NCI-H2171 treated with DMSO at 0.1 percent for 48 hours (cell line): ENCODE measurements around the gene ZCCHC7.
"Not testable (repeated sequence)": the region's sequence is repeated elsewhere in the genome, so short reads cannot be mapped to it uniquely, and the experiment has no call there.

ENCODE experiments used
- DNase-seq: peaks from one replicate; lab custom pipeline; 2025; lab: John Stamatoyannopoulos, UW

The ZCCHC7 gene

DNA sequence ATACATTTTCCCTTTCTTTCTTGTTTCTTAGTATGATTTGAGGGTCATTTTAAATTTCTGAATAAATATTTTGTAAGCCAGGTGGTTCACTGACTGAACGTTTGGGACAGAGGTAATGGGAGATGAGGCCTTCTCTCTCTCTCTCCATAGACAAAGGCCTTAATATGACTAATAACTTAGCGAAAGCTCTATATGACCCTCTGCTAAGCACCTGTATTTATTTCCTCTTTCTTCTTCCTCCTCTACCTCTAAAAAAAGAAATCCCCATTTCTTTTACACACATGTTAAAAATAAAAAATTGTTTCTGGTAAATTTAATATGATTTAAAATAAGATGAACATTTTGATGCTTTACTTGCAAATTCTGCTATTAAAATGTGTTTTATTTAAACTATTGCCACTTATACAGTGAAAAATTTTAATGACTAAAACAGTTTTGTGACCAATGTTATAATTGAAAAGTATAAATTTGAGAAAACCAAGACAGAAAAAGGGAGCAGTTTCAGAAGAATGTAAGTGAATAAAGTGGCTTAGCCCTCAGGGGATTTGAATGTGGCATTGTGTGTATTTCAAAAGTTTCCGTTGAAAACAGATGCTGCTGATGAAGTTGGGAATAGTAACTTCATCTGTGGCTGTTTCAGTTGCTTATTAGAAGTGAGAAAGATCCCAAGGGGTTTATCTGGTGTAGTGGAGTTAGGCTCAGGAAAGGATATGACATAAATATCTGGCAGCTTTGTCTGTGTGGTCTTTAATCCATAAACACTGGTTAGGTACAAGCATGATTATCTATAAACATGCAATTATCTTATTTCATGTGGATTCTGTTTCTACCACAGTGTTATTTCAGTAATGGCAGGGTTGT is 173.5 kb downstream of the ZCCHC7 start:
- DNase-seq, result peak; percentile 62

DNA sequence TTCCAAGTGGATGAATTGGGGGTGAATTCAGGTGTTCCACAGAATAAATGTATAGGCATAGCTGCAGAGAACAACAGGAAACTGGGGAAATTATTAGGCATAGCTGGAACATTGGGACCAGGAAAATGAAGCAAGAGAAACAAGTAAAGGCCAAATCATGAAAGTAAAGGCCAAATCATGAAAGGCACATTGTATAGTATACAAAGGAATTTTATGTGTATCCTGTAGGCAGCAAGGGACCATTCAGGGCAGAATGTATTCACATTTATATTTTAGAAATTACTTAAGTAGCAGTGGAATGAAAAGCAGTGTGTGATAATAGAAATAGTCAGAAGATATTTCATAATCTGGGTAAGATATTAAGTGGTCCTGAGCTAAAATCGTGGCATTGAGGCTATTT is 174.8 kb downstream of the ZCCHC7 start:
- no peak for DNase-seq

DNA sequence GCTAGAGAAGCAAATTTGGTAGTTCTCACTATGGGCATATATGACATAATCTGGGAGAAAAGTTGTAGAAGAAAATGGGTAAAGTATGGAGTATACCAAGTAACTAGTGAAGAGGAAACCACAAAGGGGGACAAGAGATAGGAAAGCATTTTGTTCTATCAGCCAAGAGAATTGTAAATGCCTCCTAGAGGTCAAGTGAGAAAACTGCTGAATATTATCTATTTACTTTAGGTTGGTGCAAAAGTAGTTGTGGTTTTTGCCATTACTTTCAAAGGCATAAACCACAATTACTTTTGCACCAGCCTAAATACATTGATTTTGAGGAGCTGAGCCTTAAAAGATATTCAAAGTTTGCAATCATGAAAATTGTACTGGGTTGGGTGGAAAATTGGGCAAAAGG is 175.4 kb downstream of the ZCCHC7 start:
- no peak for DNase-seq

DNA sequence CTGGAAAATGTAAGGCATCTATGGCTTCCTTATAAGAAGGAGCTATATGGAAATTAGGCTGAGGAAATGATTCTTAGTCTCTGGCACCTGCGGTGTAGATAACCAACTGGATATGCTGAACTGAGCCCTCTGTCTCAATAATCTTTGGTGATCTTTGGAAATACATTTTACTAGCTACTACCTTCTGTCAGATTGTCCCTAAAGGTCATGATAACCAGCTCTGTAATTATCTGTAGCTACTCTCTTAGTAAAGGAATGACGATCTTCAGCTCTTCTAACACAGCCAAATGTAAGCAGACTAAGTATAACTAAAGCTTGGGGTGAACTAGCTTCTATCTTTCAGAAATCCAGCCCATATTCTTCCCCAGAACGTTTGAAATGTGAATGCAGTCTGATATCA is 177.2 kb downstream of the ZCCHC7 start:
- no peak for DNase-seq

DNA sequence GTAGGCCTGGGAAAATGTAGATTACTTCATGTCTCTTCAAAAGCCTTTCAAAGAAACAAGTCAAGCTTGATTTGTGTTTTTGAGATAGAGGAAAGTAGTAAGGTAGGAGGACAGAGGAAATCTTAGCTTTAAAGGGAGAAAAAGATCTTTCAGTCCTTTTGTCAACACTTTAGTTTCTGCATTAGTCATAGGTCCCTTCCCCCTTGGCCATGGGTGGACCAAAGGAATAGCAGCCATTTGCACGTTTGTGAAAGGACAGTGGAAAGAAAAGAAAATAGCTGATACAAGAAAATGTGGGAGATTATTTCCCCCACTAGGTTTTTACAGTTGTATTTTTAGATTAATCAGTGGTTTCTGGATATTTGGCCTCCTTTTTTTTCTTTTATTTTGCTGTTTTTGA is 180.2 kb downstream of the ZCCHC7 start:
- no peak for DNase-seq

DNA sequence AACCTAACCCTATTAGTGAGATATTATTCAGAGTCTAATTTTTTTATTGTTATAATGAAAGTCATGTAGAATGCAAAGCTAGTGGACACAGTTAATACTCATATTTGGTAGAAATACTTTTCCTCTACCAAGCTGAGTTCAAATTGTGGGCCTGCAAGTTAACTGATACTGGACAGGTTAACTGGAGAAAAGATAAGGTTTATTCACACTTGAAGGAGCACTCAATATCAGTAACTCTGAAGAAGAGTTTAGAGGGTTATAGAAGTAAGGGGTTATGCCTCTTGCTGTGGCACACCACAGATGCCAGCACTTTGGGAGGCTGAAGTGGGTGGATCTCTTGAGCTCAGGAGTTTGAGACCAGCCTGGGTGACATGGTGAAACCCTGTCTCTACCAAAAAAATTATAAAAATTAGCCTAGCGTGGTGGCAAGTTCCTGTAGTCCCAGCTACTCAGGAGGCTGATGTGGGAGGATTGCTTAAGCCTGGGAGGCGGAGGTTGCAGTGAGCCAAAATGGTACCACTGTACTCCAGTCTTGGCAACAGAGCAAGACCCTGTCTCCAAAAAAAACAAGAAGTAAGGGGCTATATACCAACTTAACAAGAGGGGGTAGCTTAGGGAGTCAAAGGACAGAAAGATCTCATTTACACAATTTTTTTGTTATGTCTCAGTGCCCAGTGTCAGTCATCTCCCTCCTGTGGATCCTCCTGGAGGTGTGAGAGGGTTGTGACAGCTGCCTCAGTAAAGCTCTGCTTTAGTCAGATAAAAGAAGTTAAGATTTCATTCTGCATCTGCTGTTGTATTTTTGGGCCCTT is 180.9 kb downstream of the ZCCHC7 start:
- no peak for DNase-seq

DNA sequence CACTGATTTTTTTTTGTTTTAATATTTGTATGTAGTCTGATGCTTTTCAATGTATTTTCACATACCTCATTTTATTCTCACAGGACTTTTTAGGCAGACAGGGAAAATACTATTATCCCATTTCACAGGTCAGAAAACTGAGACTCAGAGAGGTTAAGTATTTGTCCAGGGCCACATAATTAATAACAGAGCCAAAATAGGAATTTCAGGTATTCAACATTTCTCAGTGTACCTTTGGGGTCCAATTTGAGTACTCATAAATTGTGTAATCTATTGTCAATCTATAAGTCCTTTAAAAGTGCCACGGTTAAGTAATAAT is 181.4 kb downstream of the ZCCHC7 start:
- DNase-seq, result no peak

DNA sequence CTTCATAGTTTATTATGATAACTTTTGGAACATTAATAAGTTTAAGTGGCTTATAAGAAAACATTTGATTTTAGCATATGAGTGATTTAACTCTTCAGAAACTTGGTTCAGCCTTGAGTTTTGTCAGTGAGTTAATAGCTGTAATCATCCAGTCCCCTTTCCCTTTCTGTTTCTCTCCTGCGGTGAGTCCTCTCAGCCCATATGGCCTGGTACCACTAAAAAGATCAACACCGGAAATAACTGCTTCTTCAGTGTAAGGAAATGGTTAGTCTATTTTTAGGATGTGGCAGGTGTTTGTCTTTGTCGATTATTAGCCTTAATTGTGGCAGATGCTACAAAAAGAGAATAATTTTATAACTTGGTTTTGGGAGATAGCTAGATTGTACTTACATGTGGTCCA is 181.9 kb downstream of the ZCCHC7 start:
- peak; percentile 56 for DNase-seq

DNA sequence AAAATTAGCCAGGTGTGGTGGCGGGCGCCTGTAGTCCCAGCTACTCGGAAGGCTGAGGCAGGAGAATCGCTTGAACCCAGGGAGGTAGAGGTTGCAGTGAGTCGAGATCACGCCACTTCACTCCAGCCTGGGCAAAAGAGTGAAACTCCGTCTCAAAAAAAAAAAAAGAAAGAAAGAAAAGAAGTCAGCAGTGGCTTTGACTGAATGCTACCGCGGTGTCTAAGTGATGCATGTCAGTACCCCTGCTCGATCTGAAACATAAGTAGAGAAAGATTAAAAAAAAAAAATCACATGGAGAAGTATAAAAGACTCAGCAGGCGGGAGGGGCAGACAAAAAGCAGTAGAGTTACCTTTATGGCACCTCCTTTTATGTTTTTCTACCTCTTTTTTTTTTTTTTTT is 182.9 kb downstream of the ZCCHC7 start:
- not testable (repeated sequence) for DNase-seq

DNA sequence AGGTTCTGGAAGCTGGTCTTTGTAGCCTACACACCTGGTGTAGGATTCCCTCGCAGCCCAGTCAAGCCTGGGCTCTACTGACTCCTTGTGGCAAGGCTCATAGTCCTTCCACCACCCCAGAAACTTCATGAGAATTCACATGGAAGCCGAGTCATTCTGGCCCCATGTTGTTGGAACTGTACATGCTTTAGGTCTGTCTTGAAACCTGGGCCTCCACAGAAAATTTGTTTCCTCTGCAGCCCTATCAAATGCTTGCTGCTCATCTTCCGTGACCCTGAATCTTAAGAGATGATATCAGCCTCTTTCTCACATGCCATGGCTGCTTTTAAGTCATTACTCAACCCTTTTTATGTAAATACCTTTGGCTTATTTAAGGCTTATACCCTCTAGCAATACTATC is 188.8 kb downstream of the ZCCHC7 start:
- DNase-seq, result no peak

DNA sequence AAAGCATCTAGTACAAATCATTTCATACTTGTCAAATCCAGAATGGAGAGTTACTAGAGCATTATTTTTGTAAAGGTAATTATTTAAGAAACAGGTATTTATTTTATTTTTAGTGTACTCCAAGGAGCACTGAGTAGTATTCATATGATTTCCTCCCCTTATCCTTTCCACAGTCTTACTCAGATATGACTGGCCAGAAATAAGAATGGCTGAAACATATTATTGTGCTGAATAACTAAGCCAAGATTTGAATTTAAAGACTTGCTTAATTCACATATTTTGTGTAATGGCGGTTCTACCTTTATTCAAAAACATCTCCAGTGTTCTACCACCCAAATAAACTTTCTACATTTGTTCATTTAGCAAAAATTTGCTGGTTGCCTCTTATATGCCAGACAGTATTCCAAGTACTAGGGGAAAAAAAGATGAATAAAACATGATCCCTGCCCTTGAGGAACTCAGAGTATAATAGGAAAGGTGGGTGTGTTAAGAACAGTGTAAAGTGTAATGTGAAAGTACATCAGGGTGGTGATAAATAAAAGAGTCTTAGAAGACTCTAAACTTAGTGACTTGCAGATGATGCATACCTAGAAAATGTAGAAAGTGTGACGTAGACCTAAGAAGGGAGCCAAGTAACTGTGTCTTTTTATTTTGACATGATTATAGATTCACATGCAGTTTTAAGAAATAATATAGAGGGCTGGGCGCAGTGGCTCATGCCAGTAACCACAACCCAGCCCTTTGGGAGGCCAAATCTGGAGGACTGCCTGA is 191.7 kb downstream of the ZCCHC7 start:
- DNase-seq, result no peak

DNA sequence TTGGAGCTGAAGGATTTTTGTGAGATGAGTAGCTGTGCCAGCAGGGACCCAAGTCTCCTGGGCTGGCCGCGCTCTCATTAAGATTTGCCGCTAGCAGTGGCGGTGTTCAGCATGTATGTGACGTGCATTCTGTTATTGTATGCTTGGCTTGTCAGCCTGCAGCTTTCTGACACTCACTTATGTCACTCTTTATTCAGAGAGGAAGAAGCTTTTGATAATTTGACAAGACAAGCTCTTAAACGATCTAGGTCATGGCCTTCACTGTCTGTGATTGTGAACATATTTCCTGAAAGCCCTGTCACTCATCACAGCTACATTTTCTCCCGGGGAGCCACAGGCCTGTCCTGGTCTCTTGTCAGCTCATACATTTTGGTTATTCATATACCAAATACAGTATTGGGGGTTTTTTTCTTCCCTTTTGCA is 203.9 kb downstream of the ZCCHC7 start:
- DNase-seq, result peak; percentile 25

DNA sequence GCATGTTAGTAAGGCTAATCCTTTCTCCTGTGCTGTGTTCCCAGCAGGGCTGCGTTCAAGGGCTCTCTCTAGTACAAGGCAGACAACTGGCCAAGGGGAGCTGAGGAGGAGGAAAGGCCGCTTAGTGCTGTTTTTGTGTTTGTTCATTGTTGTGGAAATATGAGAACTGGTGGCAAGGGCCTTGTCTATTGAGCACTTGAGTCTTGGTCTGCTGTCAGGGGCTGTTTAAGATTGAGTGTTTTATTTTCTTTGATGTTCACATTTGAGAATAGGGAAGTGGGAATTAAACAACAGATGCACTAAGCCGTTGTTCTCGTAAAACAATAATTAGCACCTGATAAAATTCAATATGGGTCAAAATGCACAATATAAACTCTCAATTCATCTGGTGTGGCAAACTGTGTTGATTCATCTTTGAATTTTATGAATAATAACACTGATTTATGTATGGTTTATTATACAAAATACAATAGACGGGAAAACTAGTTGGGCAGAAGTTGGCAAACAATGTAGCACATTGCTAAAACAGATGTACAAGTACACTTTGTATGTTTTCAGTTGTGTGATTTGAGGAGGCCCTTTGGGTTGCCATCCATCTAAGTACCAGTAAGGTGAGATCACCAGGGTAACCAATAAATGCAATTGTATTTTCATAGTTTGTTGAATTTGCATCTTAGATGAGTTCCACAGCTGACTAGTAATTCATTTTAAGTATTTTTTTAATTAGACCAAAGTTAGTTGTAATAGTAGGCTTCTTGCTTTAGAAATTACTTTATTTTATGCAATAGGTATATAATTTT is 204.5 kb downstream of the ZCCHC7 start:
- peak; percentile 36 for DNase-seq

DNA sequence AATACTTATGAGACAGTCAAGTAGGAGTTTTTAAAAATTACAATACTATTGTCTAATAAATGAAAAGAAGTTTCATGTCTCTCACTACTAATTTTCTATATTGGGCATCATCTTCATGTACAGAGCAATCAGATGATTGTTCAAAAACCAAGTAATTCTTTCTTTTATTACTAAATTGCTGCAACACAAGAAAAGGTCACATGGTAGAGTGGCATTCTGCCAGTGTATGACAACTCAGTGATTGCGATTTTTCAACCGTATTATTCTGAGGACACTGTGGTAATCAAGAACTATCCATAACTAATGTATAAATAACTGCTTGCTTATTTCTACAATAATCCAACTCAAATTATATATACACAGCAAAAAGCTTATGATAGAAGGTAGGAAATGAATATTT is 205.4 kb downstream of the ZCCHC7 start:
- no peak for DNase-seq

DNA sequence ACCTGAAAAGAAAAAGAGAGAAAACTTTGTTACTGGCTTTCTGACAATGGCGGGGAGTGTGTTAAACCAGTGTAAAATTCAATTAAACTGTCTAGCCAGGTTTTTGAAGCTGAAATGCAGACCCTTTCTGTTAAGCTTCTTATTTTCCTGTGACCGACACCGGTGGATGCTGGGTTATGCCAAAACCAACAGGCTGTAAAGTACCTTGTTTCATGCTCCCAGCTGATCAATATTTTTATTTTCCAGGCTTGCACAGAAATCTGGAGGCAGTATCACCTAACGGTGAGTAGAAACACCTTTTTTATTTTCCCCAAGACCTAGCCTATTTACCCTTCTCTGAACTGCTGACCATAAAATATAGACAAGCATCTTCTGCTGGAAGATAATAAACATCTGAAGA is 207.2 kb downstream of the ZCCHC7 start:
- no peak for DNase-seq

DNA sequence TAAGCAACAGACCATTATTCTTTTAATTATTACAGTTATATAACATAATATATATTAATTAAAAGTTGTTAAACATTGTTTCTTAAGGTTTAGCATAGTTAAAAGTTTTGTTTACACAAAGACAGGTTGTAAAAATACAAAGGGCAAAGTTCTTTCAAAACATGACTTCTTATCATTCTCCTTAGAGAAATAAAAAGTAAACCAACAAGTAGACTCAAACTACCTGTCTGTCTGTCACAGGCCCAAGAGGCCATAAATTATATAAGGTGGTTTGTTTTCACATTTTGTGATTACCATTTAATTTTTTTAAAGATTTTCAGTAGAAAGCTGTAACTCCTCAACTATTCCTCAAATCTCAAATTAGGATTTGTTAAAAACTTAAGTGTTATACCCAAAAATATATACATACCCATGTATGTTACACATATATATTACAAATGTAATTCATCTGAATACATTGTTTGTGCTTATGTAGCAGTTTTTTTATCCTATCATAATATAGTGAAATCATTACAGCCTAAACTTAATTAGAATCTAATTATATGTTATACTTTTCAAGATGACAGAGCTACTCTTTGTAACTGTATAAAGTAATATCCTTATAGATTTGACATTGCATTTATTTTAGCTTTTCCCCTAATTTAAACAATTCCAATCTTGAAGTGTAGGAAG is 208.3 kb downstream of the ZCCHC7 start:
- DNase-seq, result no peak

DNA sequence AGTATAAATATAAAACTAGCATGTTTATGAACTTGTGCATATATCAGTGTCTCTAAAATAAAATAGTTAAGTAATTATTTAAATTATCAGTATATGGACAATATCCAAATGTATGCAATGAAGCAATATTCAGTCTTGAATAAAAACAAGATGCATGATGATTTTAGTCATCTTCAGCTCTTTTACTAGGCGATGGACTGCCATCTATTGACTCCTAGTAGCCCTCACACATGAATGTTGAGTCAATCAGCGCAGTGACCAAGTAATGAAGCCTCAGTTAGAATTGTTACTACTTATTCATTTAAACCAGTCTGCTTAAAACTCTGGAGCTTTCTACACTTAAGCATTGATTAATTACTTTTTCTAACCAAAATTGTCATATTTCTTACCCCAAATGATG is 209.2 kb downstream of the ZCCHC7 start:
- DNase-seq, result no peak

DNA sequence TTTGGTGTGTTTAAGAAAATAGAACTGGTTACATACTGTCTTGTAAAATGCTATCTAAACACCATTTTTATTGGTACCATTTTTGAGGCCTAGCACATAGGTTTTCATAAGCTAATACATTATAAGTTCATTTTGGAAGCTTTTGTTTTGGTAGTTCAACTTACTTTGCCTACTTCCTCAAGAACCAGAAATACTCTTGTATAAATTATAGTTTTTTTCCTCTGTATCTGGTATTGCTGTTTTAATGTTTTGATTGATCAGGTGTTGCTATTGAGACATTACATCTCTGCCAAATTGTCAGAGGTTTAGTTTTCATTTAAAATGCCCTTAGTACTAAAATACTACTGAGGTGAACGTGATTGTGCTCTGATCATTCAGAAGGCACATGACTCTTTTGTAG is 211.5 kb downstream of the ZCCHC7 start:
- DNase-seq, result no peak

DNA sequence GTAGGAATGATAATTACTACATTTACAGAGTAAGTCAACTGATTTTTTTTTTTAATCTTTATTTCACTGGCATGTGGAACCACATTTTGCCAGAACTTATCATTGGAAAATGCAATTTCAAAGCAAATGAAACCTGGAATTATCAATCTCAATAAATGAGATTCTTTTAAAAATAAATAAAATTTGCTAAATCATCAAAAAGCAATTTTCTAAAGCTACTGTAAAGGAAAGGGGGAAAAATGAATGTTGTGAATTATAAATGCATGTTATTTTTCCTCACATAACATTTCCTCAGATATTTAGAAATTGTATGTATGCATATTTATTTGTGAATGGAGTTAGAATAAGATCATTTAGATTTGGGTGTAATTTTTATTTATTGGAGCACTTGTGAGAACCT is 212.2 kb downstream of the ZCCHC7 start:
- no peak for DNase-seq

DNA sequence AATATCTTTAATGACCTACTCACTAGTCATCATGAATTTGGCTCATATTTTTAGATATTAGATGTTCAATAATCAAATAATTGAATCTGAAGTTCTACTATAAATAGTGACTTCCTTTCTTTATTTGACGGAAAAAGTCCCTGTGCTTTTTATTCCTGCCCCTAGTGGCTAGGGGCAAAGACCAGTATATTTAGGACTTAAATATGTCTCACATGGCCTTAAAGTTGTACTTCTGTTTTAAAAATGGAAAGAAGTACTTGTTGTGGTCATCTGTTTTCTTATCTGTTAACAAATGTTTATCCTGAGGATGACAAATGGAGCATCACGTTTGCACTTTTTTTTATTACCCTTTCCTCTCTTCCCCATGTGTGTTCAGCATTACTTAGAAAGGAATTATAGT is 212.9 kb downstream of the ZCCHC7 start:
- DNase-seq, result no peak

DNA sequence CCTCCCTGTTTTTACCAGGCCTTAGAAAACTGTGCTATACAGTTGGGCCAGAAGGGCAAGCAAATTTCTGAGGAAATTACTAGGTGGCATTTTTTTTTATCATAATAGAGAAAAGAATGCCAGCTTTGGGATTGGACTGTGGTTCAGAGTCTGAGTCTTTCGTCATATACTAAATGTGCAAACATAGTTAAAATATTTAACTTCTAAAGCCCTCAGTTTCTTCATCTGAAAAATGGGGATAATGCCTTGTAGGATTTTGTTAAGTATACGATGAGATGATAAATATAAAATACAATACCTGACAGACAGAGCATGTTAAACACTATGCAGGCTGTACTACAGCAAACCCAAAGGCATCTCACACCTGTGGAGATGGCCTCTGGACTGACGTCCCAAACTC is 214.9 kb downstream of the ZCCHC7 start:
- no peak for DNase-seq
